ENCODE measurements around the gene TXNDC5. TPM values are rescaled to one million over a fixed set of nuclear protein-coding genes. Genes with fewer than 3 reads are reported as not detected.
"Not testable (repeated sequence)": the region's sequence is repeated elsewhere in the genome, so short reads cannot be mapped to it uniquely, and the experiment has no call there.

Gene TXNDC5
- total RNA-seq, 1 experiment from 2014 or later = 378 TPM

DNA sequence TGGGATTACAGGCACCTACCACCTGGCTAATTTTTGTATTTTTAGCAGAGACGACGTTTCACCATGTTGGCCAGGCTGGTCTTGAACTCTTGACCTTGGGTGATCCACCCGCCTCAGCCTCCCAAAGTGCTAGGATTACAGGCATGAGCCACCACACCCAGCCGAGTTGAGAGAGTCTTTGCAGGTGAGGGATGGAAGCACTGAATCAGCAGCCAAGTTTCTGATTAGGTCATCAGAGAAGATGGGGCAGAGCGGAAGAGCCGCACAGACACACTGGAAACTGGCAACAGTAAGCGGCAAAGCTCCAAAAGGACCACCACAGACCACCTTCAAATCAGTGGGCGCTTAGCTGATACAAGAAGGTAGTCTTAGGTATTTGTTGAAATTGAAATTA lies 12.4 kb downstream of the TXNDC5 start:
- not testable (repeated sequence) for H3K4me1 ChIP-seq (replicated peaks); DNase-seq (ENCODE audit: low read depth in 1 of 2, low spot score in 2 of 2); H3K9me3 ChIP-seq (replicated peaks); H3K4me3 ChIP-seq; H3K27ac ChIP-seq; H3K27me3 ChIP-seq (replicated peaks)
- peaks cover 97% of the 10 kb centered on the region for H3K36me3 ChIP-seq

DNA sequence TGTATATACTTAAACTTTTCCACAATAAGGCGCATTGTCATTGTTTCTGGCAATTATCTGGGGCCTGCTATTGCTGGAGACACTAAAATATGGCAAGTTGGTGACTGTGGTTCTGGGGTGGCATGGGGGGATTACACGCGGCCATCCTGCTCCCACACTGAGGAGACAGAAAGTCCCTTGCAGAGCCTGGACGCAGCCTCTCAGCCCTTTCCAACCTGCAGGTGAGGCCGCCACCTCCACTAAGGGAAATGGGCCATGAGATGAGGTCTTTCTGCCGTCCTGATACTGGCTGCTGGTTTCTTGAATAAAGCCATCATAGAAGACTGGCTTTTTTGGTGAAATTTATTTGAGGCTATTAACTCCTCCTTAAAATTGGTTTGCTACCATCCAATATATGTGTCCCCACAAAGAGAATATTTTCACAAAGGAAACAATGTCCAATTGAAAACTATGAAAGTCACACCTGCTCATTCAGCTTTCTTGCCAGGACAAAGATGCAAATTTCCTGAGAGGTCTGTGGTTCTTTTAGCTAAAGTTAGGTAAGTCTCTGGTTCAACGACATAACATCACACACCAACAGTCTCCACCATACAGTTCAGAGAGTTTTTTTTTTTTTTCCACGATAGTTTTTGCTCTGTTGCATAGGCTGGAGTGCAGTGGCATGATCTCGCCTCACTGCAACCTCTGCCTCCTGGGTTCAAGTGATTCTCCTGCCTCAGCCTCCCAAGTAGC lies 13.0 kb downstream of the TXNDC5 start:
- H3K27ac ChIP-seq = no peak overlapping the region
- H3K4me3 ChIP-seq = no peak overlapping the region
- DNase-seq (ENCODE audit: low read depth in 1 of 2, low spot score in 2 of 2) = no peak
- no peaks in the 10 kb centered on the region for H3K9me3 ChIP-seq (replicated peaks)
- H3K4me1 ChIP-seq (replicated peaks) = no peaks in the 10 kb centered on the region
- peaks cover 97% of the 10 kb centered on the region for H3K36me3 ChIP-seq
- no peaks in the 10 kb centered on the region for H3K27me3 ChIP-seq (replicated peaks)

DNA sequence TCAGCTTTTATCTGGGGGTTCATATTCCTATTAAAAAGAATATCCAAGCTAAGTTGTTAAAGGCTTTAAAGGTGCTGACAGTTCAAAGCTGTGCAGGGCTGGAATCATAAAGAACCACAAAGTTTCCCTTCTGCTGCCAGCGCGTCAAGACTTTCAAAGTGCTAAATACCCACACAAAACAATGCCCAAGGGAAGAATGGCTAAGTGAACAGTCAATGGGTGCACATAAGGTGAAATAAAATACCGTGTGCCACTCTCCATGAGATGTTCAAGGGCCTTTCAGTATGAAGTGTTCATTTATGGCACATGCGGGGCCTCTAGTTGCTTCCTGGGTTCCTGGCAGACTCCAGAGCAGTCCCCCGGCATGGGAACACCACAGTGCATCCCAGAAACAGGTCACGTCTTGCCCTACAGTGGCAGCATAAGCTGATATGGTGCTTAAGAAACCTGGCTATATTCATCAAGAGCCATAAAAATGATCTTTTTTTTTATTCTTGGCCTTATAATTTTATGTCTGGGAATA lies 14.1 kb downstream of the TXNDC5 start:
- H3K4me1 ChIP-seq (replicated peaks) = no peaks in the 10 kb centered on the region
- no peaks in the 10 kb centered on the region for H3K9me3 ChIP-seq (replicated peaks)
- no peak overlapping the region for H3K27ac ChIP-seq
- H3K4me3 ChIP-seq = no peak overlapping the region
- no peak for DNase-seq (ENCODE audit: low read depth in 1 of 2, low spot score in 2 of 2)
- no peaks in the 10 kb centered on the region for H3K27me3 ChIP-seq (replicated peaks)
- peaks cover 97% of the 10 kb centered on the region for H3K36me3 ChIP-seq

DNA sequence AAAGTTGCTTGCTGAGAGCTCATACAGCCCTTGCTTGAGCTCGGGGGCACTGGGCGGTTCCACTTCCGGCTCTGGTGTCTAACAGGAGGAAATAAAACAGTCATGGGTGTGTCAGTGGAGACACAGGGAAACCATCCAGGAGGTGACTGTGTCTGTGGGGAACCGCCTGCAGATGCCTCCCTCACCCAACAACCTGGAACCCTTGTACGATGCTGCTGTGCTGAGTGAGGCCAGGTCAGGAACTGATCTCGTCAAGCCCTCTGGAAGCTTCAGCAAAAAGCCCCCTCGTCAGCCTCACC lies 15.5 kb downstream of the TXNDC5 start:
- peaks cover 94% of the 10 kb centered on the region for H3K36me3 ChIP-seq
- no peaks in the 10 kb centered on the region for H3K9me3 ChIP-seq (replicated peaks)
- no peak for DNase-seq (ENCODE audit: low read depth in 1 of 2, low spot score in 2 of 2)
- H3K4me1 ChIP-seq (replicated peaks) = no peaks in the 10 kb centered on the region
- H3K27me3 ChIP-seq (replicated peaks) = no peaks in the 10 kb centered on the region
- H3K4me3 ChIP-seq = no peak overlapping the region
- no peak overlapping the region for H3K27ac ChIP-seq

DNA sequence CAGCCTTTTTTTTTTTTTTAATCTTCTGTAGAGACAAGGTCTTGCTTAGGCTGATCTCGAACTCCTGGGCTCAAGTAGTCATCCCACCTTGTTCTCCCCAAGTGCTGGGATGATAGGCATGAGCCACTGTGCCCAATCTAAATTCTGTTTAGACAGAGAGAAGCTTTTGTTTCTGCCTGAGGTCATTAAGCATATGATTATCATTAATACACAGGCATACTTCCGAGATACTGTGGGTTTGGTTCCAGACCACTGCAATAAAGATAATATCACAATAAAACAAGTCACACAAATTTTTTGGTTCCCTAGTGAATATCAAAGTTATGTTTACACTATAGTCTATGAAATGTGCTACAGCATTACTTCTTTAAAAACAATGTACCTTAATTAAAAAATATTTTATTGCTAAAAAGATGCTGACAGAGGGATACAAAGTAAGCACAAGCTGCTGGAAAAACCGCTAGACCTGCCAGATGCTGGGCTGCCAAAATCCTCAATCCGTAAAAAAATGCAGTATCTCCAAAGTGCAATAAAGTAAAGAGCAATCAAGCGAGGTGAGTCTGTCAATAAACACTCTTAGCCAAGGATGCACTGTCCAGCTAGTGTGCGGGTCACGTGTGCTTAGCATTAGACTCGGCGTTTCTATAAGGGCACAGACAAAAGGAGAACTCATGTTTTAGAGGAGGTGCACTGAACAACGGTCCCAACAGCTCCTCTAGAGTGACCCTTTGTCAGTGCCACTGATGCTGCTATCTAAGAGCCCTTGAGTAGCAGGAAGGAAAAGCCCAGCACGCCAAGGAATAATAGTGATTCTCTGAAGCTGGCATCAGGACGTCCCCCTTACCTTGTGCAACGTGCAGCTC lies 16.1 kb downstream of the TXNDC5 start:
- no peak overlapping the region for H3K27ac ChIP-seq
- peaks cover 92% of the 10 kb centered on the region for H3K36me3 ChIP-seq

DNA sequence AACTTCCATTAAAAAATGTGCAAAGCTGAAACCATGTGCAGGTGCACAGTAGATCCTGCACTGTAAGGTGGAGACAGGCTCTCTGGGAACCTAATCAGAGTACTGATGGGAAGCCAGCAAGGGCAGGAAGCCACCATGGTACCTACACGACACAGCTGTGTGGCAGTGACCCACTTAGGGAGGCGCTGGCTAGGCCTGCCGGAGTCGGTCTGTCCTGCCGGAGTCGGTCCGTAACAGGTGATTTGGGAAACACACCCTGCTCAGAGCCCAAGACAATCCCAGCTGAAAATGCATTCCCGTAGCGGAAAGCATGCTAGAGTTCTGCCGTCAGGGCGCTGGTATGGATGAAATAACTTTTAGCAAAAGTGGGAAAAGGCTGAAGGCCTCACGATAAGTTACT lies 17.2 kb downstream of the TXNDC5 start:
- Histone ChIP-seq H3K9me3 (replicated peaks) (no peaks in the 10 kb centered on the region), H3K36me3 (peaks cover 92% of the 10 kb centered on the region), H3K4me1 (replicated peaks) (no peaks in the 10 kb centered on the region), H3K27ac (no peak overlapping the region), H3K4me3 (no peak overlapping the region), H3K27me3 (replicated peaks) (no peaks in the 10 kb centered on the region)
- no peak for DNase-seq (ENCODE audit: low read depth in 1 of 2, low spot score in 2 of 2)

More for the DNA sequence above, 16.1 kb downstream of the TXNDC5 start:
- no peaks in the 10 kb centered on the region for H3K4me1 ChIP-seq (replicated peaks)
- H3K9me3 ChIP-seq (replicated peaks) = no peaks in the 10 kb centered on the region
- no peak overlapping the region for H3K4me3 ChIP-seq
- no peaks in the 10 kb centered on the region for H3K27me3 ChIP-seq (replicated peaks)
- DNase-seq (ENCODE audit: low read depth in 1 of 2, low spot score in 2 of 2) = no peak

DNA sequence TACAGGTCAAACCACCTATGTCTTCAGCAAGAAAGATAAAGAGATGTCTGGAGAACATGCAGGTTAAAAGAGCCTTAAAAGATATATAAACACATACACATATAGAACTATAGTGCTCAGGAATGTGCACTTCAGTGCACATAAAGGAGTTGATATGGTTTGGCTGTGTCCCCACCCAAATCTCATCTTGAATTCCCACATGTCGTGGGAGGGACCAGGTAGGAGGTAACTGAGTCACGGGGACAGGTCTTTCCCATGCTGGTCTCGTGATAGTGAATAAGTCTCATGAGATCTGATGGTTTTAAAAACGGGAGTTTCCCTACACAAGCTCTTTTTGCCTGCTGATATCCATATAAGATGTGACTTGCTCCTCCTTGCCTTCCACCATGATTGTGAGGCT lies 18.2 kb downstream of the TXNDC5 start:
- not testable (repeated sequence) for H3K27ac ChIP-seq; DNase-seq (ENCODE audit: low read depth in 1 of 2, low spot score in 2 of 2); H3K27me3 ChIP-seq (replicated peaks); H3K4me3 ChIP-seq; H3K4me1 ChIP-seq (replicated peaks); H3K9me3 ChIP-seq (replicated peaks)
- H3K36me3 ChIP-seq = peaks cover 92% of the 10 kb centered on the region

DNA sequence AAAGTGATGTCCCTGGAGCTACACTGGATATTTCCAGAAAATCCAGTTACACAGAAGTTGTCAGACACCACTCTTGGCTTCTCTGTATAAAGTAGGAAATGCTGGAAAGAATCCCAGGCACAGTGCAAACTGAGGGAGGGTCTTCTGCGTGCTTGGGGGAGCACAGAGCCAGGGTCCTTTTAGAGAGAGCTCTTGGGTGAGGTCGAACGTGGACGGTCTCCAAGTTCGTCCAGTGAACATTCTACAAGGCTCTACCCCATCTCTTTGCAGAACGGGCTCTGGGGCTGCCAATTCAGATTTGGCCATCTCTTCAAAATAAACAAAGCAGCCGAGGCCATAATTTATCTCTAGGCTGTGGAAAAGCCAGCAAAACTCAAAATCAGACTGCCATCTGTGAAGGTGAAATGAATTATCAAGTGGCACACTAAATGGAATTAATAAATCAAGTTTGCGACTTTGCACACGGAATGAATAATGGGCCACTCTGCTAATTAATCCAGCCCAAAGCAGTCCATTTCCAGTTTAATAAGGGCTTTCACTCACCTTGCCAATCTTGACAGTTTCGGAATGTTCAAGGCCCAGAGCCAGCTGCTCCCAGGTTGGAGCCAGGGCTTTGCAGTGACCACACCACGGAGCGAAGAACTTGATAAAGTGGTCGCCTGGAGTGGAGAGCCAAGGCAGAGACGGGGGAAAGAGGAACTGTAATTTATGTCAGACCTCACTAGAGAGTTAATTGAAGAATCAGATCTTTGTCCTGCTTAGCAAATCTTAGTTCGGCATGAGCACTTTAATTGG lies 19.3 kb downstream of the TXNDC5 start:
- no peaks in the 10 kb centered on the region for H3K27me3 ChIP-seq (replicated peaks)
- no peaks in the 10 kb centered on the region for H3K9me3 ChIP-seq (replicated peaks)
- no peak for DNase-seq (ENCODE audit: low read depth in 1 of 2, low spot score in 2 of 2)
- no peak overlapping the region for H3K4me3 ChIP-seq
- no peaks in the 10 kb centered on the region for H3K4me1 ChIP-seq (replicated peaks)
- peaks cover 92% of the 10 kb centered on the region for H3K36me3 ChIP-seq
- no peak overlapping the region for H3K27ac ChIP-seq

DNA sequence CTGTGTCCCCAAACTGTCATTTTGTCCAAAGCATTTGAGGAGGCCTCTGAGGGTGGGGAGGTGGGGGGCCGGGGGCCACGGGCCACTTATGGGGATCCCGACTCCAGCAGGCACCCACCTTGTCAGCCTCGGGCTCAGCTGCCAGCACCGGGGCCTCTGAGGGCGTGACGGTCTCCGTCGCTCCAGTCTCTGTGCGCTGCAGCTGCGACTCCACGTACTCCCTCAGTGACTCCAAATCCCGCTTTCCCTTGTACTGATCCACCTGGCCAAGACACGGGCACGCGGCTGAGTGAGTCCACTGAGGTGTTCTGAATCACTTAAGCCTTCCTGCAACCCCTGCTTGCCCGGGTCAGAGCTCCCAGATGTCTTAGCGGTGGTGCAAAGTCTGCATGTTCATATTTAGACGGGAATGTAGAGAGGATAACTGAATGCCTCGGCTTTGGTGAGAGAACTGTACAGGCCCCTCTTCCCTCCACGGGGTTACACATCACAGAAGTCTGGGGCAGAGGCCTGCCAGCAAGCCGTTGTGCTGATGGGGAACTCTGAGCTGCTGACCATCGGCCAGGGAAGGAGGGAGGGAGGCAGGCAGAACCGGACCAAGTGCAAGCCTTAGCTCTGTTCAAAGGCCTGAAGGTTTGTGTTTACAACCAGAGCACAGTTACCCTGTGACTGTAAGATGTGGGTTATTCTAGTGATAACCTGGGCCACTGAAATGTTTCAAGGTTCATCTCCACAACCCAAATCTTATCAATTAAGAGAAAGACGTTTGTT lies 21.8 kb downstream of the TXNDC5 start:
- H3K9me3 ChIP-seq (replicated peaks) = no peaks in the 10 kb centered on the region
- no peak for DNase-seq (ENCODE audit: low read depth in 1 of 2, low spot score in 2 of 2)
- no peaks in the 10 kb centered on the region for H3K27me3 ChIP-seq (replicated peaks)
- H3K4me1 ChIP-seq (replicated peaks) = no peaks in the 10 kb centered on the region
- peaks cover 92% of the 10 kb centered on the region for H3K36me3 ChIP-seq
- no peak overlapping the region for H3K4me3 ChIP-seq
- H3K27ac ChIP-seq = no peak overlapping the region

DNA sequence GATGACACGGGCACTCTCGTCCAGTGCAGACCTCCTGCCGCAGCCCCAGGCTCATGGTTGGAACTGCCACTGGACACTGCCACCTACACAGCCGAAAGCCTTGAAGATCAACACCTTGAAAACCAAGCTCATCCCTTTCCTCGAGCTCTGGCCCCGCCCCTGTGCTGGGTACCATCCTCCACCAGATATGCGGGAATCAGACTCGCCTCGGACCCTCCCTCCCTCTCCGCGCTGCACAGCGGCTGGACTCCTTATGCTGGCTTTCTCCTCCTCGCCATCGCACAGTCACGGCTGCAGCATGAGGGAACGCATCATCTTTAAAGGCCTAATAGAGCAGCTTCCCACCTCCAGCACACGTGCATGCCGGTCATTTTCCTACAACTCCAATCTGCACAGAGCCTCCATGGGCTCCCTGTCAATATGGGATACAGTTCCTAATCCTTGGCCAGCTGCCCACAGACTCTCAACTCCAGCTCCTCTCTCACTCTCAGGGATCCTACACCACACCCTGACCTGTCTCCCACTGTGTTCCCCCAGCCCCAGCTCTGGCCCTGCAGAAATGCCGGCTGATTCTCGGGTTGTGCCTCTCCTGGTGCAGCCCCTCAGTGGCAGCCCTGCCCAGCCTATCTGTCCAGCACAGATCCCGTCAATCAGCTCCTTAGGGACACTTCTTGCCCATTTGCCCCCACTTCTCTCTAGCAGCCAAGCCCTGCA lies 23.2 kb downstream of the TXNDC5 start:
- no peaks in the 10 kb centered on the region for H3K4me1 ChIP-seq (replicated peaks)
- peaks cover 92% of the 10 kb centered on the region for H3K36me3 ChIP-seq
- no peak overlapping the region for H3K27ac ChIP-seq
- no peak overlapping the region for H3K4me3 ChIP-seq
- H3K9me3 ChIP-seq (replicated peaks) = no peaks in the 10 kb centered on the region
- no peaks in the 10 kb centered on the region for H3K27me3 ChIP-seq (replicated peaks)
- no peak for DNase-seq (ENCODE audit: low read depth in 1 of 2, low spot score in 2 of 2)

DNA sequence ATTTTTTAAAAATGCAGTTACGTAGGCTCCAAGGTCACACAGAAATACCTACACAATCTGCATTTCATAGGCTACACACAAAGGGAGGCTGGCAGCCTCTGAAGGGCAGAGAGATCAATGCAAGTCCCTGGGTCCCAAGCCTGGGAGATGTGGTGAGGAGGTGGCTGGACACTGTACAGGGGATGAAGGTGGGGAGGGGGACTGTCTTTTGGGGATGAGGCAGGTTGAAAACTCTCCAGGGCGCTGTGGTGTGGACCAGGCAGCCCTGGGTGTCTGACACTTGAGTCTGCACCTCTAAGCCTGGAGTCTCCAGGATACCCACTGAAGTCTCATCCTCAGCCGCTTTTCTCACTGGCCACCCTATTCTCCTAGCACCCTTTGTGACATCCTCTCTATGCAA lies 24.5 kb downstream of the TXNDC5 start:
- no peaks in the 10 kb centered on the region; the same call in 1 of the 2 replicates for H3K9me3 ChIP-seq (replicated peaks)
- no peak for DNase-seq (ENCODE audit: low read depth in 1 of 2, low spot score in 2 of 2)
- peaks cover 91% of the 10 kb centered on the region for H3K36me3 ChIP-seq
- no peak overlapping the region for H3K27ac ChIP-seq
- no peaks in the 10 kb centered on the region for H3K4me1 ChIP-seq (replicated peaks)
- no peak overlapping the region for H3K4me3 ChIP-seq
- H3K27me3 ChIP-seq (replicated peaks) = no peaks in the 10 kb centered on the region

DNA sequence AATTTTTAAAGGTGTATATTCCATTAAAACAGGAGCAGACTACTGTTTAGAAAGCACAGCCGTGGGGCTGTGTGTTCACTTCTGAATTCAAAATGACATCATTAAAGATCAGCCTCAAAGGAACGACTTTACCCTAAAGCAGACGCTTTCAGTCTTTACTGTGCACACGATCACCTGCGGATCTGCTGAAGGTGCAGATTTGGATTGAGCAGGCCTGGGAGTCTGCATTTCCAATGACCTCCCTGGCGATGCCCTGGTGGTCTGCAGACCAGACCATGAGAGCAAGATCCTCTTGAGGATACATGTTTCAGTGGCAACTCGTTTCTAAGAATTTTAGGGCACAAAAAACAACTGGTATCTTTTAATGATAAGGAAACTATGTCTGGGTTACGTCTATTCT lies 27.2 kb downstream of the TXNDC5 start:
- Histone ChIP-seq H3K27ac (no peak overlapping the region), H3K36me3 (peaks cover 79% of the 10 kb centered on the region), H3K4me1 (replicated peaks) (no peaks in the 10 kb centered on the region), H3K9me3 (replicated peaks) (no peaks in the 10 kb centered on the region; the same call in 1 of the 2 replicates), H3K4me3 (no peak overlapping the region), H3K27me3 (replicated peaks) (no peaks in the 10 kb centered on the region)
- DNase-seq (ENCODE audit: low read depth in 1 of 2, low spot score in 2 of 2) = no peak
